ENCODE results near the gene ACE.

ACE gene

GRCh38 chr17:63476854-63477479, at the start of gene ACE:
Gene ACE, plus strand, starts transcription at chr17:63477061. Its CDS starts 34 bp downstream, at chr17:63477095.
- DNase-seq (ENCODE audit: low read depth in 3 of 3, low spot score in 1 of 3), result no peak

- no peak for DNase-seq (ENCODE audit: low read depth in 3 of 3, low spot score in 1 of 3)
Observed at GRCh38 chr17:63429766-63430165, 47.1 kb upstream of the ACE start.

GRCh38 chr17:63430223-63430622, 46.6 kb upstream of the ACE start:
- DNase-seq (ENCODE audit: low read depth in 3 of 3, low spot score in 1 of 3), result no peak

- DNase-seq (ENCODE audit: low read depth in 3 of 3, low spot score in 1 of 3), result no peak
Observed at GRCh38 chr17:63431618-63431938, 45.3 kb upstream of the ACE start.

- DNase-seq (ENCODE audit: low read depth in 3 of 3, low spot score in 1 of 3), result no peak
Observed at GRCh38 chr17:63431939-63432804, 44.7 kb upstream of the ACE start.

GRCh38 chr17:63433746-63434591, 42.9 kb upstream of the ACE start:
- no peak for DNase-seq (ENCODE audit: low read depth in 3 of 3, low spot score in 1 of 3)

- no peak for DNase-seq (ENCODE audit: low read depth in 3 of 3, low spot score in 1 of 3)
Observed at GRCh38 chr17:63434951-63435571, 41.8 kb upstream of the ACE start.

GRCh38 chr17:63435681-63436522, 41.0 kb upstream of the ACE start:
- no peak for DNase-seq (ENCODE audit: low read depth in 3 of 3, low spot score in 1 of 3)

- DNase-seq (ENCODE audit: low read depth in 3 of 3, low spot score in 1 of 3), result no peak
Observed at GRCh38 chr17:63436523-63437110, 40.2 kb upstream of the ACE start.

- no peak for DNase-seq (ENCODE audit: low read depth in 3 of 3, low spot score in 1 of 3)
Observed at GRCh38 chr17:63437287-63438091, 39.4 kb upstream of the ACE start.

- DNase-seq (ENCODE audit: low read depth in 3 of 3, low spot score in 1 of 3), result no peak
Observed at GRCh38 chr17:63438092-63439051, 38.5 kb upstream of the ACE start.

GRCh38 chr17:63439687-63440086, 37.2 kb upstream of the ACE start:
- no peak for DNase-seq (ENCODE audit: low read depth in 3 of 3, low spot score in 1 of 3)

- DNase-seq (ENCODE audit: low read depth in 3 of 3, low spot score in 1 of 3), result no peak
Observed at GRCh38 chr17:63440127-63440769, 36.6 kb upstream of the ACE start.

GRCh38 chr17:63440770-63441335, 36.0 kb upstream of the ACE start:
- no peak for DNase-seq (ENCODE audit: low read depth in 3 of 3, low spot score in 1 of 3)

GRCh38 chr17:63441654-63442053, 35.2 kb upstream of the ACE start:
- DNase-seq (ENCODE audit: low read depth in 3 of 3, low spot score in 1 of 3), result no peak

- DNase-seq (ENCODE audit: low read depth in 3 of 3, low spot score in 1 of 3), result no peak
Observed at GRCh38 chr17:63442074-63442473, 34.8 kb upstream of the ACE start.

GRCh38 chr17:63442549-63443035, 34.3 kb upstream of the ACE start:
- no peak for DNase-seq (ENCODE audit: low read depth in 3 of 3, low spot score in 1 of 3)

Data from stimulated activated CD4-positive, alpha-beta T cell treated with anti-CD3 and anti-CD28 coated beads, TNF-alpha, amount 100 ng/mL, for 1 hour (primary cell).